ENCODE results near the gene MUS81. TPM values are rescaled to one million over a fixed set of nuclear protein-coding genes. Genes with fewer than 3 reads are reported as not detected.

Gene MUS81
- total and polyA plus RNA-seq, 2 of the 13 experiments (the other 11 are each of a cell fraction or from before 2014, with no cell fraction given) = 25.6 to 30.2 TPM

- TF ChIP-seq FIP1L1 (IDR thresholded peaks at IDR 0.05; ENCODE audit: borderline replicate concordance, insufficient read depth, low read depth, low read length) (no peak), ELK4 (CRISPR knock-in tag; IDR thresholded peaks at IDR 0.05; ENCODE audit: borderline replicate concordance) (no peak), PCBP1 (IDR thresholded peaks at IDR 0.05; ENCODE audit: borderline replicate concordance, low read depth, low read length) (0 out of 2 replicates have a peak, but pooled peaks have one; percentile 71), ZFP41 (CRISPR knock-in tag; IDR thresholded peaks at IDR 0.05; ENCODE audit: borderline replicate concordance) (peak; percentile 31; the same call in 1 of the 2 replicates), GPN1 (CRISPR knock-in tag; IDR thresholded peaks at IDR 0.05; ENCODE audit: borderline replicate concordance) (no peak), ZKSCAN5 (CRISPR knock-in tag; IDR thresholded peaks at IDR 0.05) (no peak), ZNF451 (CRISPR knock-in tag; IDR thresholded peaks at IDR 0.05) (no peak), YEATS4 (CRISPR knock-in tag; IDR thresholded peaks at IDR 0.05; ENCODE audit: borderline replicate concordance) (peak; percentile 85; the same call in 1 of the 2 replicates), HNRNPH1 (optimal IDR thresholded peaks at IDR 0.05; ENCODE audit: low read depth, low read length) (no peak), CENPX (CRISPR knock-in tag; IDR thresholded peaks at IDR 0.05) (no peak), SMYD3 (CRISPR knock-in tag; IDR thresholded peaks at IDR 0.05) (no peak), SYNCRIP (IDR thresholded peaks at IDR 0.05; ENCODE audit: insufficient read depth, low read depth, low read length) (no peak), FOXM1 (CRISPR knock-in tag; IDR thresholded peaks at IDR 0.05) (no peak), ZSCAN30 (CRISPR knock-in tag; IDR thresholded peaks at IDR 0.05) (no peak), TOE1 (CRISPR knock-in tag; IDR thresholded peaks at IDR 0.05) (no peak), MEIS2 (CRISPR knock-in tag; IDR thresholded peaks at IDR 0.05) (no peak), MZF1 (CRISPR knock-in tag; IDR thresholded peaks at IDR 0.05; ENCODE audit: borderline replicate concordance) (no peak), ATF5 (CRISPR knock-in tag; IDR thresholded peaks at IDR 0.05; ENCODE audit: low read depth) (no peak), USF2 (IDR thresholded peaks at IDR 0.05; ENCODE audit: low read depth, low read length) (no peak), USF2 (CRISPR knock-in tag; IDR thresholded peaks at IDR 0.05; ENCODE audit: borderline replicate concordance) (no peak; the same call in 1 of the 2 replicates)
- TF ChIP-seq, protein P1, sequence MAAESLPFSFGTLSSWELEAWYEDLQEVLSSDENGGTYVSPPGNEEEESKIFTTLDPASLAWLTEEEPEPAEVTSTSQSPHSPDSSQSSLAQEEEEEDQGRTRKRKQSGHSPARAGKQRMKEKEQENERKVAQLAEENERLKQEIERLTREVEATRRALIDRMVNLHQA (CRISPR knock-in tag; IDR thresholded peaks at IDR 0.05) = no peak
- TF ChIP-seq, protein P2, sequence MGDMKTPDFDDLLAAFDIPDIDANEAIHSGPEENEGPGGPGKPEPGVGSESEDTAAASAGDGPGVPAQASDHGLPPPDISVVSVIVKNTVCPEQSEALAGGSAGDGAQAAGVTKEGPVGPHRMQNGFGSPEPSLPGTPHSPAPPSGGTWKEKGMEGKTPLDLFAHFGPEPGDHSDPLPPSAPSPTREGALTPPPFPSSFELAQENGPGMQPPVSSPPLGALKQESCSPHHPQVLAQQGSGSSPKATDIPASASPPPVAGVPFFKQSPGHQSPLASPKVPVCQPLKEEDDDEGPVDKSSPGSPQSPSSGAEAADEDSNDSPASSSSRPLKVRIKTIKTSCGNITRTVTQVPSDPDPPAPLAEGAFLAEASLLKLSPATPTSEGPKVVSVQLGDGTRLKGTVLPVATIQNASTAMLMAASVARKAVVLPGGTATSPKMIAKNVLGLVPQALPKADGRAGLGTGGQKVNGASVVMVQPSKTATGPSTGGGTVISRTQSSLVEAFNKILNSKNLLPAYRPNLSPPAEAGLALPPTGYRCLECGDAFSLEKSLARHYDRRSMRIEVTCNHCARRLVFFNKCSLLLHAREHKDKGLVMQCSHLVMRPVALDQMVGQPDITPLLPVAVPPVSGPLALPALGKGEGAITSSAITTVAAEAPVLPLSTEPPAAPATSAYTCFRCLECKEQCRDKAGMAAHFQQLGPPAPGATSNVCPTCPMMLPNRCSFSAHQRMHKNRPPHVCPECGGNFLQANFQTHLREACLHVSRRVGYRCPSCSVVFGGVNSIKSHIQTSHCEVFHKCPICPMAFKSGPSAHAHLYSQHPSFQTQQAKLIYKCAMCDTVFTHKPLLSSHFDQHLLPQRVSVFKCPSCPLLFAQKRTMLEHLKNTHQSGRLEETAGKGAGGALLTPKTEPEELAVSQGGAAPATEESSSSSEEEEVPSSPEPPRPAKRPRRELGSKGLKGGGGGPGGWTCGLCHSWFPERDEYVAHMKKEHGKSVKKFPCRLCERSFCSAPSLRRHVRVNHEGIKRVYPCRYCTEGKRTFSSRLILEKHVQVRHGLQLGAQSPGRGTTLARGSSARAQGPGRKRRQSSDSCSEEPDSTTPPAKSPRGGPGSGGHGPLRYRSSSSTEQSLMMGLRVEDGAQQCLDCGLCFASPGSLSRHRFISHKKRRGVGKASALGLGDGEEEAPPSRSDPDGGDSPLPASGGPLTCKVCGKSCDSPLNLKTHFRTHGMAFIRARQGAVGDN (CRISPR knock-in tag; IDR thresholded peaks at IDR 0.05) = peak; percentile 94
Measured at GRCh38 chr11:65888163-65888814, 28.1 kb downstream of the MUS81 start, which contains the start of gene FIBP (continued).

Data from HepG2 (cell line).